GM12891 (cell line): ENCODE measurements around the gene TDRD12.

Source experiments
- PAX5 ChIP-seq: IDR thresholded peaks from 2 replicates; pipeline ENCODE4 v1.6.1; 2011; ENCODE audit warnings: low read length, moderate library complexity, mild to moderate bottlenecking; ENCODE audit not compliant: insufficient read depth, severe bottlenecking
- POLR2A ChIP-seq: IDR thresholded peaks from 2 replicates; pipeline ENCODE4 v1.6.1; 2011; ENCODE audit warnings: low read depth, low read length, control low read depth
- POLR2AphosphoS5 ChIP-seq: IDR thresholded peaks from 2 replicates; pipeline ENCODE4 v1.6.1; 2011; ENCODE audit warnings: low read depth, low read length, control low read depth
- POU2F2 ChIP-seq: IDR thresholded peaks from 2 replicates; pipeline ENCODE4 v1.6.1; 2011; ENCODE audit warnings: low read depth, mild to moderate bottlenecking, control low read depth, low read length, moderate library complexity
- SPI1 ChIP-seq: IDR thresholded peaks from 2 replicates; pipeline ENCODE4 v1.6.1; 2011; ENCODE audit warnings: low read depth, low read length, control low read depth
- TAF1 ChIP-seq: IDR thresholded peaks from 2 replicates; pipeline ENCODE4 v1.6.1; 2011; ENCODE audit warnings: low read depth, low read length, control low read depth

GRCh38 chr19:32676186-32676894, 43.2 kb upstream of the TDRD12 start:
- TF ChIP-seq POLR2A = no peak
- TF ChIP-seq POLR2AphosphoS5 = no peak
- TF ChIP-seq TAF1 = no peak
- no peak for TF ChIP-seq SPI1
- no peak for TF ChIP-seq PAX5
- no peak for TF ChIP-seq POU2F2
